Activated effector memory CD4-positive, alpha-beta T cell treated with anti-CD3 and anti-CD28 coated beads, Interleukin-2, amount 50 U/mL, for 16 hours (primary cell): ENCODE results near the gene ANO4.
"Not testable (repeated sequence)": the region's sequence is repeated elsewhere in the genome, so short reads cannot be mapped to it uniquely, and the experiment has no call there.

Source experiments
- DNase-seq: peaks from one replicate; pipeline ENCODE4 v3.0.0-alpha.2; 2020

The ANO4 gene

GRCh38 chr12:101111441-101111840 lies 316.9 kb downstream of the ANO4 start:
- DNase-seq: no peak

GRCh38 chr12:101115326-101115725 lies 320.8 kb downstream of the ANO4 start:
- DNase-seq: no peak

GRCh38 chr12:101116911-101117310 lies 322.3 kb downstream of the ANO4 start:
- DNase-seq: no peak

- DNase-seq: no peak
Observed at GRCh38 chr12:101117842-101118241, 323.3 kb downstream of the ANO4 start.

GRCh38 chr12:101127521-101128219 lies 333.1 kb downstream of the ANO4 start:
- DNase-seq: no peak

- DNase-seq: not testable (repeated sequence)
Observed at GRCh38 chr12:101145777-101146431, 351.3 kb downstream of the ANO4 start.

- no peak for DNase-seq
Observed at GRCh38 chr12:101165319-101165718, 370.7 kb downstream of the ANO4 start.

GRCh38 chr12:101166866-101167265 lies 372.3 kb downstream of the ANO4 start:
- DNase-seq: no peak

- DNase-seq: no peak
Observed at GRCh38 chr12:101168001-101168400, 373.4 kb downstream of the ANO4 start.

- no peak for DNase-seq
Observed at GRCh38 chr12:101172316-101172715, 377.7 kb downstream of the ANO4 start.

- no peak for DNase-seq
Observed at GRCh38 chr12:101173197-101173749, 378.7 kb downstream of the ANO4 start.

- DNase-seq: no peak
Observed at GRCh38 chr12:101174541-101174940, 380.0 kb downstream of the ANO4 start.
